ENCODE results near the gene STX2. TPM values are rescaled to one million over a fixed set of nuclear protein-coding genes. Genes with fewer than 3 reads are reported as not detected.
A peak's percentile ranks its signal among the peaks of the same experiment; 100 is the strongest.

STX2 gene
- total RNA-seq, 1 donor, result 43.8 TPM

DNA sequence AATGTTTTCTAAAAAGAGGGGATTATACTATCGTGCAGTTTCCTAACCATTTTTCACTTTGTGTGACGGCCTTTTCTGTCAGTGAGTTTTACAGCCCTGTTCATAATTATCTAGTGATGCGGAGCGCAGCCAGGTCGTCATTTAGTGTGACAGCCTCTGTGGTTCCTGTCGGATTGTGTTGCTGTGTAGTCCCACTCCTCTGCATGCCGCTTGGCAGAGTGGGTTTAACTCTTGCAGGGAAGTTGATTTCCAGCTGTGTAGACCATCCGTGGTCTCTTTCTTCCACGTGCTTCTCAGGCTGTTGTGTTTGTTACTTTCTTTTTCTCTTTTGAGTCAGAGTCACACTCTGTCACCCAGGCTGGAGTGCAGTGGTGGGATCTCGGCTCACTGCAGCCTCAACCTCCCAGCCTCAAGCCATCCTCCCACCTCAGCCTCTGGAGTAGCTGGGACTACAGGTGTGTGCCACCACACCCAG lies 41.4 kb upstream of the STX2 start:
- Histone ChIP-seq H3K27me3 (ENCODE audit: insufficient read depth, low read length) (no peaks in the 10 kb centered on the region), H3K4me1 (ENCODE audit: insufficient read depth, low read length) (peaks cover 4% of the 10 kb centered on the region), H2AFZ (ENCODE audit: low read length) (peak overlapping the region; percentile 88), H3K79me2 (ENCODE audit: insufficient read depth, low read length) (no peaks in the 10 kb centered on the region), H3K36me3 (ENCODE audit: insufficient read depth, low read length) (peaks cover 19% of the 10 kb centered on the region), H3K4me2 (ENCODE audit: insufficient read depth, low read length) (peak overlapping the region; percentile 88), H3K27ac (ENCODE audit: low read depth, low read length) (no peak overlapping the region), H4K20me1 (ENCODE audit: insufficient read depth, low read length) (peaks cover 10% of the 10 kb centered on the region), H3K9me3 (ENCODE audit: low read depth, low read length) (no peaks in the 10 kb centered on the region), H3K4me3 (ENCODE audit: insufficient read depth, low read length) (peak overlapping the region; percentile 72)
- TF ChIP-seq, protein P1, sequence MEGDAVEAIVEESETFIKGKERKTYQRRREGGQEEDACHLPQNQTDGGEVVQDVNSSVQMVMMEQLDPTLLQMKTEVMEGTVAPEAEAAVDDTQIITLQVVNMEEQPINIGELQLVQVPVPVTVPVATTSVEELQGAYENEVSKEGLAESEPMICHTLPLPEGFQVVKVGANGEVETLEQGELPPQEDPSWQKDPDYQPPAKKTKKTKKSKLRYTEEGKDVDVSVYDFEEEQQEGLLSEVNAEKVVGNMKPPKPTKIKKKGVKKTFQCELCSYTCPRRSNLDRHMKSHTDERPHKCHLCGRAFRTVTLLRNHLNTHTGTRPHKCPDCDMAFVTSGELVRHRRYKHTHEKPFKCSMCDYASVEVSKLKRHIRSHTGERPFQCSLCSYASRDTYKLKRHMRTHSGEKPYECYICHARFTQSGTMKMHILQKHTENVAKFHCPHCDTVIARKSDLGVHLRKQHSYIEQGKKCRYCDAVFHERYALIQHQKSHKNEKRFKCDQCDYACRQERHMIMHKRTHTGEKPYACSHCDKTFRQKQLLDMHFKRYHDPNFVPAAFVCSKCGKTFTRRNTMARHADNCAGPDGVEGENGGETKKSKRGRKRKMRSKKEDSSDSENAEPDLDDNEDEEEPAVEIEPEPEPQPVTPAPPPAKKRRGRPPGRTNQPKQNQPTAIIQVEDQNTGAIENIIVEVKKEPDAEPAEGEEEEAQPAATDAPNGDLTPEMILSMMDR (IDR thresholded peaks at IDR 0.05; ENCODE audit: extremely low read depth, low read depth, low read length), result no peak
- no peak for DNase-seq (ENCODE audit: insufficient read length, low spot score, missing footprints)

DNA sequence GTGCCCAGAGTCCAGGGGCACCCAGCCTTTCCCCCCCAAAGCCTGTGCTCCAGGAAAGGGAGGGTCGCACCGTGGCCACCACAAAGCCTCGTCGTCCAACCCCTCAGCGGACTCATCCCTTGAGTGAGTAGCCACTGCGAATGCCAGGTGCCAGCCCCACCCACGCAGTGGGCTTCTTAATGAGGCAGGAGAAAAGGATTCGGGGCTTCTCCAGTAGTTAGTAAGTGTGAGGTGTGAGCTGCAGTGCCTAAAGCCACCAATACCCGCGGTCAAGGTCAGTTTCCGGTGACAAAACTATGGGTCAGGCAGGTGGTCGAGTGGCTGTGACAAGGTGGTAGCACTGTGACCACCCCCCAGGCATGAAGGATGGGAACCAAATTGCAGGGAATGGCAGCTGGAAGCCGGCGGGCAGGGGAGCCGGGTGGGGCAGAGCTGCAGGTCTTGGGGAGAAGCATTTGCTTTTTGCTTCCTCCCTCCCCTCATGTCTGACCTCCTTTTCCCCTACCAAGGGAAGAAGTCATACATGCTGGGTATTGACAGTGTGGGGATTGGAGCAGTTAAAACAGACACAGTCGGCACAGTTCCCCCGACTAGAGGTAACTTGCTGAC lies 40.8 kb upstream of the STX2 start:
- no peak overlapping the region for H3K27ac ChIP-seq (ENCODE audit: low read depth, low read length)
- TF ChIP-seq, protein P1 (IDR thresholded peaks at IDR 0.05; ENCODE audit: extremely low read depth, low read depth, low read length), result no peak
- no peaks in the 10 kb centered on the region for H3K9me3 ChIP-seq (ENCODE audit: low read depth, low read length)
- H3K4me2 ChIP-seq (ENCODE audit: insufficient read depth, low read length), result peak overlapping the region; percentile 88
- H3K4me1 ChIP-seq (ENCODE audit: insufficient read depth, low read length), result peaks cover 4% of the 10 kb centered on the region
- no peaks in the 10 kb centered on the region for H3K79me2 ChIP-seq (ENCODE audit: insufficient read depth, low read length)
- DNase-seq (ENCODE audit: insufficient read length, low spot score, missing footprints), result peak; percentile 77
- peak overlapping the region; percentile 88 for H2AFZ ChIP-seq (ENCODE audit: low read length)
- H3K36me3 ChIP-seq (ENCODE audit: insufficient read depth, low read length), result peaks cover 25% of the 10 kb centered on the region
- peak overlapping the region; percentile 72 for H3K4me3 ChIP-seq (ENCODE audit: insufficient read depth, low read length)
- H3K27me3 ChIP-seq (ENCODE audit: insufficient read depth, low read length), result no peaks in the 10 kb centered on the region
- peaks cover 15% of the 10 kb centered on the region for H4K20me1 ChIP-seq (ENCODE audit: insufficient read depth, low read length)

DNA sequence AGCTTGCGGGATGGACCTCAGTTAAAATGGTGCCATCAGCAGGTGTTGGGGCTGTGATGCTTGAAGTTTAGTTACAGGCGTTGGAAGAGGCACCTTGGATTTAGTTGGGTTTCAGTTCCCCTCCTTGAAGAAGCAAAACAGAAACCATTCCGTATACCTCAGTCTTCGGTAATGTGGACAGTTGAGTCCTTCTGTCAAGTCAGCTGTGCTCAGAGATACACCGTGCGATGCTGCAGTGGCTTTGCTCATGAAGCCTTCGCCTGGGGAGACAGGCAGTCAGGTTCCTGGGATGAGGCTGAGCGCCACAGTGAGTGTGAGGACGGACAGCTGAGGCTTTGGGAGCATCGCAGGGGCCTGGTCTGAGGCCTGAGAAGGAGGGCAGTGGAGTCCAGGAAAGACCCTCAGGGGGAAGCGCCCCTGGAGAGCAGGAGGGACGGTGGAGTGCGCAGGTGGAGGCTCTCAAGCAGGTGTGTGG lies 40.2 kb upstream of the STX2 start:
- H3K4me2 ChIP-seq (ENCODE audit: insufficient read depth, low read length), result no peak overlapping the region
- H4K20me1 ChIP-seq (ENCODE audit: insufficient read depth, low read length), result peaks cover 20% of the 10 kb centered on the region
- H3K36me3 ChIP-seq (ENCODE audit: insufficient read depth, low read length), result peaks cover 31% of the 10 kb centered on the region
- no peak overlapping the region for H2AFZ ChIP-seq (ENCODE audit: low read length)
- no peaks in the 10 kb centered on the region for H3K27me3 ChIP-seq (ENCODE audit: insufficient read depth, low read length)
- H3K27ac ChIP-seq (ENCODE audit: low read depth, low read length), result no peak overlapping the region
- DNase-seq (ENCODE audit: insufficient read length, low spot score, missing footprints), result no peak
- peaks cover 5% of the 10 kb centered on the region for H3K79me2 ChIP-seq (ENCODE audit: insufficient read depth, low read length)
- no peak overlapping the region for H3K4me3 ChIP-seq (ENCODE audit: insufficient read depth, low read length)
- peaks cover 4% of the 10 kb centered on the region for H3K4me1 ChIP-seq (ENCODE audit: insufficient read depth, low read length)
- no peaks in the 10 kb centered on the region for H3K9me3 ChIP-seq (ENCODE audit: low read depth, low read length)
- TF ChIP-seq, protein P1 (IDR thresholded peaks at IDR 0.05; ENCODE audit: extremely low read depth, low read depth, low read length), result no peak

All from osteoblast (primary cell).